ENCODE measurements around the gene VPS13C.
A peak's percentile ranks its signal among the peaks of the same experiment; 100 is the strongest.
"Not testable (repeated sequence)": the region's sequence is repeated elsewhere in the genome, so short reads cannot be mapped to it uniquely, and the experiment has no call there.

The VPS13C gene

DNA sequence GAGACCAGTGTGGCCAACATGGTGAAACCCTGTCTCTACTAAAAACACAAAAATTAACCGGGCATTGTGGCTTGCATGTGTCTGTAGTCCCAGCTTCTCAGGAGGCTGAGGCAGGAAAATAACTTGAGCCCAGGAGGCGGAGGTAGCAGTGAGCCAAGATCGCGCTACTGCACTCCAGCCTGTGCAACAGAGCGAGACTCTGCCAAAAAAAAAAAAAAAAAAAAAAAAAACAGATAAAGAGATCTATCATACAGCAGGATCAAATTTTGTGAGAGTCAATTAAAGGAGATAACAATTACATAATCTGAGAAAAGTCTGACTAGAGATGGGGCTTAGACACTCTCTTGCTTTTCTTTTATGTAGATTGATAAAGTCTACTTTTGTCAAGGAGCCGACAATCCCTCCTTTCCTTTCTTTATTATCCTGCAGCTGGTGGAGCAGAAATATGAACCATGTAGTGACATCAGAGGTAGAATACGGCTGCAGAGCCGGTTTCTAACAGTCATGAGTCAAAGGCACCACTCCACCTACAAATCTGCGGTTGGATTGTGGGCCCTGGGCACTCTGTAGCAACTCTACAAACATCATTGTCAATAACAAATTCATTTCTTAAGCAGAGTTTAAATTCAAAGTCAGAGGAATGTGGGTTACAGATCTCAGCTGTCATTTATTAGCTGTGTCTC lies 15.5 kb upstream of the VPS13C start:
- DNase-seq (ENCODE audit: low spot score) = no peak

DNA sequence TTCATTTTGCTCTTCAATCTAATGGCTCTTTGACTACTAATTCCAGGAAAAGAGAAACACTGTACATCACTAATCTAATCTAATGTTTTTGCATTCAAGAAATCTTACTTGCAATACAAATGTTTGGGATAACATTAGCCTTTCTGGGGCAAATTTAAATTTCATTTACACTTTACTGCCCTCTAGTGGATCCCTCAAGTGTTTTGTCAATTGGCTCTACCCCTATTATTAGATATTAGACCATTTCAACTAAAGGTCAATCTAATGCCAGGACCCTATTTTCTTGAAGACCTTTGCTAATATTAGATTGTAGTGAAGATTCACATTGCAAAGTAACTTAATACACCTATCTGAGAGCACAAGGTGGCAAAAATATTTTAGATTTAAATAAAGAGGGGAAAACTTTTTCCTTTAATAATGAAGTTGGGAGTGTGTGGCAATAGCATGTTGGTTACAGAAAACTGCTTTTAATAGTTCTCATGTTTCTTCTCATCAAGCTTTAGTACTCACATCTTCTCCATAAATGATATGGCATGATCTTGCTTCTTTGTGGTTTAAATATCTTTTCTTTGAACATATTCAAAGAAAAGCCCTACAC lies 11.6 kb upstream of the VPS13C start:
- peak; percentile 42 for DNase-seq (ENCODE audit: low spot score)

DNA sequence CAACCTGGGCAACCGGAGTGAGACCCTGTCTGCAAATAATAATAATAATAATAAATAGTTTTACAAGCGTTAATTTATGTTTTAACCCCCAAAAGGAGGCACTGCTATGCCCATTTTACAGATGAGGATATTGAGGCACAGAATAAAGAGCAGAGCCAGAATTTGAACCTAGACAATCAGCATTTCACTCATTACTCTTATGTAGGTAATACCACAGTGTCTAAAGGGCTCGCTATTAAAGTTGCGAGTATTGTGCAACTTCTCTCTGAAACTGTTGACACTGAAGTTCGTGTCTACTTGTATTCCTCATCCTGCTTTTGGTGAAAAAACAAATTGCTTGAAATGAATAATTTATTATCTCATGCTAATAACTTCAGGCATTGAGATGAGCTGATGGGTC lies 9.3 kb upstream of the VPS13C start:
- no peak for DNase-seq (ENCODE audit: low spot score)

DNA sequence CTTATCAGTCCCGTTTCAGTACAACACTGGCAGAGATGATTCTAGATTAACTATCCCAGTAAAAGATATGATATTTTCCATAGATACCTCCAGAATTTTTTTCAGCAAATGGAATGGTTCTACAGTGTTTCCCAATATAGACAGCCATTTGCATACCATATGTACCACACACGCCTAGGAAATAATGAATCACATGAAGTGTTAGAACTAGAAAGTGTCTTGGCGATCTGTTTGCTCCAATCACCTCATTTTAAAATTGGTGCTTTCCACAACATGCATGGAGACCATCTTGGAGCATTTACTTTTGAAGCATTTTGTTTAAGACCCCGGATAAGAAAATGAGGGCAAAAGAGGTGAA lies 8.5 kb upstream of the VPS13C start:
- DNase-seq (ENCODE audit: low spot score) = no peak

DNA sequence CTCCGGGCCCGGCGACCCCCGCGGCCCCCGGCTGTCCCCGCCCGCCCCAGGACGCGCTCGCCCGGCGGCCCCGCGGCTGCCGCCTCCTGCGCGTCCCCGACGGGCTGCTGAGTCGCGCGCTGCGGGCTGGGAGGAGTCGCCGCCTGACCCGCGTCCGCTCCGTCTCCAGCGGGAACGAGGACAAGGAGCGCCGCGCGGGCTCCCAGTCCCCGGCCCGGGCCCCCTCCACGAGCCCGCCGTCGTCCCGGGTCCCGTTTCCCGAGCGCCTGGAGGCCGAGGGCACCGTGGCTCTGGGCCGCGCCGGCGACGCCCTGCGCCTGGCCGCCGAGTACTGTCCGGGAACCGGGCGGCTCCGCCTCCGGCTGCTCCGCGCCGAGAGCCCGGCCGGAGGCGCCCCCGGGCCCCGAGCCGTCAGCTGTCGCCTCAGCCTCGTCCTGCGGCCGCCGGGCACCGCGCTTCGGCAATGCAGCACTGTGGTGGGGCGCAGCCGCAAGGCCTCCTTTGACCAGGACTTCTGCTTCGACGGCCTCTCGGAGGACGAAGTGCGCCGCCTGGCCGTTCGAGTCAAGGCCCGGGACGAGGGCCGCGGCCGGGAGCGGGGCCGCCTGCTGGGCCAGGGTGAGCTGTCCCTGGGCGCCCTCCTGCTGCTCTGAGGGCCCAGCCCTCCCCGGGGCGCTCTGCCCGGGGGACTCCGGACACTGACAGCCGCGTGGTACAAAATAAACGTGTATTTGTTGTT lies 8.0 kb upstream of the VPS13C start:
- DNase-seq (ENCODE audit: low spot score) = no peak

DNA sequence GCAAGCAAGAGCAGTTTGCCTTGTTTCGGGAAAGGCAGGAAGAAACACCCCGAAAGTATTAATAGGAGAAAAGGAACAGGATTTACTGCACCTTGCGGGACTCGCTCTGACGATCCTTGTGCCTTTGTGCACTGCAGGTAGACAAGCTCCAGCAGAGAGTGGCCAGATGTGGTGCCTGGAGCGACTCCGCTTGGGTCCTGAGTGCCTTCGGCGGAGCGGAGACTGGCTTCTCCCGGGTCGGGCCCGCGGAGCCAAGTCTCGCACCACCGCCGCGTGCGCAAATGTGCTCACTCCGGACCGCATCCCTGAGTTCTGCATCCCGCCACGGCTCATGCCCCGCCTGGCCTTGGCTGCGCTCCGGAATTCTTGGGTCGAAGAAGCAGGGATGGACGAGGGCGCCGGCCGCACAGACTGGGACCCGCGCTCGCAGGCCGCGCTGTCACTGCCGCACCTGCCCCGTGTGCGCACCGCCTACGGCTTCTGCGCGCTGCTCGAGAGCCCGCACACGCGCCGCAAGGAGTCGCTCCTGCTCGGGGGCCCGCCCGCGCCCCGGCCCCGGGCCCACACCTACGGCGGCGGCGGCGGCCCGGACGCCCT lies 7.3 kb upstream of the VPS13C start:
- DNase-seq (ENCODE audit: low spot score) = no peak

DNA sequence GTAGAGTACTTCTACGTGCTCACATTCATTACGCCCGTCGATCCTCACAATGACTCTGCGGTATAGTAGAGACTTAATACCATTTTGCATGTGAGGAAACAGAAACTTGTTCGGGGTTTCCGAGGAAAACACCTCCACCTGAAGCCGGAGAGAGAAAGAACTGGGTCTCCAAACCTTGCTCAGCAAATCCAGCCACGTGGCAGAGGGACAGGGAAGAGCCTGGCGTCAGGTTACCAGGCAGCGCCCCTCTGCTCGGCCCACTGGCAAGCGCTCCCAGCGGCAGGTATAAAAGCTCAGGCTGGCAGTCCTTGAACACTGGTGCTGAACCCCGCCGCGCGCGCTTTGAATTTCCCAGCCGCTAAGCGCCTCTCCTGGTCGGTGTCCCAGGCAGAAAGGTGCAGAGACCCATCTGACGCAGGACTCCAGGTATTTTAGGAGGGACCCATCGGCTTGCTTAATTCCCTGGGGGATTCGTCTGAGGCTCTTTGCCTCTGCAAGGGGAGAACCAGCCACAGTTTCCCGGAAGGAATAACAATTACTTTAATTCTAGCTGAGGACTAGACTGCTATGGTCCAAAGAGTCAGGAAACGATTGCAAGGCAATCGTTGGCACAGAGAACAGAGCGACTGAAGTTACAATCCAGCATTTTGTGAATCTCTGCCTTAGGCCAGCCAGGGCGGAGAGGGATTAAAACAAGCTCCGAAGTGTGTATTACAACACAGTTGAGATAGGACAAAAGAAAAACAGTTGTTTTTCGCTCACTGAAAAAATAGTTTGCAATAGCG lies 6.6 kb upstream of the VPS13C start, which contains the start of gene C2CD4A:
C2CD4A (plus strand) TSS at position 315 of the 785 bp plus-strand sequence. CDS start 637 bp downstream, outside the sequence.
- DNase-seq (ENCODE audit: low spot score) = peak; percentile 40

DNA sequence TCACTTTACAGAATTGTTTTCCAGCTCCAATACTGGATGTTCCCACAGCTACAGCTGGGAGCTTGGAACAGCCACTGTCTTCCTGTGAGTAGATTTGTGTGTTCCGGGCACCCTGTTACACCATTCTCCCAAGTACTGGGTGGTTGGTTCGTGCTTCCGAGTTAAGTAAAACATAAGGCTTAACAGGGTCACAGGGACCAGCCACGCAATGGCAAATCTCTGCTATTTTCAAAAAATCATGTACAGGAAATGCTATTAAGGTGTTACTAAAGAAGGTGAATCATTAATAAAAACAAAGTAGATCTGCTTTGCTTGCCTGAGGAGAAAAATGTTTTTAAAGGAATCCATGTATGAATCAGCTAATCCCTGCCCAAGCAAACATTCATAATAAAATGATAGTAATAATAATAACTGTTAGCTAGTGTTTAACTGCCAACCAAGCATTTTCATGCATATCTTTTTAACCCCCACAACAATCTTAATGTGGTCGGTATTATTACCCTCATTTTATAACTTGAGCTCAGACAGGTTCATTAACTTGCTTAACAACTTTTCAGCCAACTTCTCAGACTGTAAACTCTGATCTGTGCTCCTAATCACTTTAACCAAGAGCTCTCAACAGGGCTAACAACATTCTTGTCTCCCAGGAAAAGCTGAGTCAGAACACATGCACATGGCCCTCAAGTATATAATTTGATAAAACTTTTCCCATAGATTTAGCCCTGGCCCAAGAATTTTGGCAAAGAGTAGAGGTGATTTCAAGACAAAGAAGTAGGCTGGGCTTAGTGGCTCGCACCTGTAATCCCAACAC lies 3.8 kb upstream of the VPS13C start:
- DNase-seq (ENCODE audit: low spot score) = no peak

DNA sequence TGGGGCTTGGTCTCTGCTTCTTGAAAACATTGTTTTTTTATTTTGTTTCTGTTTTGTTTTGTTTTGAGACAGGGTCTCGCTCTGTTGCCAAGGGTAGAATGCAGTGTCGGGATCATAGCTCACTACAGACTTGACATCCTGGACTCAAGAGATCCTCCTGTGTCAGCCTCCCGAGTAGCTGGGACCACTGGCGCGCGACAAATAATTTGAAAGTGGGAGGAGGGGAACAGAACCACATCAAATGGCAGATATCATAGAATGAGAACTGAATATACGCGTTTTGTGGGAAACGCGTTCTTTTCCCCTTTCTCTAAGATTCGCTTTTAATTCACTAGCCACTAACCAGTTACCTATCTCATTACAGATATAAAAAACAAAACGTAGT lies 641 bp upstream of the VPS13C start:
- no peak for DNase-seq (ENCODE audit: low spot score)

DNA sequence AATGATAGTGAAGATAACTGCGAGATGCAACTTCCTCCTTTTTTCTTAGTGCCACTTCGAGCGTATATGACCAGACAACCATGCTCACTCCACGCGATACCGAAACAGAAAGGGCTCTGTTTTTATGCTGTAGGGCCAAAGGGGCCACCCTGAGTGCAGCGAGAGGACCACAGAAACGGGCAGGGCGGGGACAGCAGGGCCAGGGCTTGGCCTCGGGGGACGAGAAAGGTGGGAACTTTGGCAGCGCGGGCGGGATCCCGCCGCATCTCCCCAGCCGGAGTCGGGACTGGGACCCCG lies 483 bp downstream of the VPS13C start:
- peak; percentile 74 for DNase-seq (ENCODE audit: low spot score)

DNA sequence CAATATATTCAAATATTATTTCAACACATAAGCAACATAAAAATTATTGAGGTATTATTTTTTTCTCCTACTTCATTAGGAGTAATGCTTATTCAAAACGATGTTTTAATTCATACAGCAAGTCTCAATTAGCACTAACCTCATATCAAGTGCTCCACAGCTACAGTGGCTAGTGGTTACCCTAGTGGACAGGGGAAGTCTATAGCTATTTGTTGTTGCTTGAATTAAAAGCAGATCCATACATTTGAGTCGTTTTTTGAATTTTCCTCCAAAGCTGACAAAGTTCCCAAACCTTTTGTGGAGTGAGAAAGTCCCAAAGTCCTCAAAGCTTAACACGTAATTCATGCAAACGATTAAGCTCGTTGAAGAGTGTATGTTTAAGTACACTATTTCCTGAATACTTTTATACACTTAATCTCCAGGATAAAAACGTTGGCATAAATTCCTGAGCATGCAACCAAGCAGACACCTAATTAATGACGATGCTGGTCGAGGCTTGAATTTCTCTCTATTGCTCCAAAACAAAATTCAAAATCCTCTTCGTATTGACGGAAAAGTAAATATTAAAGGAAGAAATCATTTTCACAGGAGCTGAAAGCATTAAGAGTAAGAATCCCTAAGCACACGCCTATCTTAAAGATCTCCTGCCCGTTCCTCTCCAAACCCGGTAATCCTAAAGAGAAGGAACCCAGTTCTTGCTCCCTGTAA lies 985 bp downstream of the VPS13C start:
- DNase-seq (ENCODE audit: low spot score) = no peak

DNA sequence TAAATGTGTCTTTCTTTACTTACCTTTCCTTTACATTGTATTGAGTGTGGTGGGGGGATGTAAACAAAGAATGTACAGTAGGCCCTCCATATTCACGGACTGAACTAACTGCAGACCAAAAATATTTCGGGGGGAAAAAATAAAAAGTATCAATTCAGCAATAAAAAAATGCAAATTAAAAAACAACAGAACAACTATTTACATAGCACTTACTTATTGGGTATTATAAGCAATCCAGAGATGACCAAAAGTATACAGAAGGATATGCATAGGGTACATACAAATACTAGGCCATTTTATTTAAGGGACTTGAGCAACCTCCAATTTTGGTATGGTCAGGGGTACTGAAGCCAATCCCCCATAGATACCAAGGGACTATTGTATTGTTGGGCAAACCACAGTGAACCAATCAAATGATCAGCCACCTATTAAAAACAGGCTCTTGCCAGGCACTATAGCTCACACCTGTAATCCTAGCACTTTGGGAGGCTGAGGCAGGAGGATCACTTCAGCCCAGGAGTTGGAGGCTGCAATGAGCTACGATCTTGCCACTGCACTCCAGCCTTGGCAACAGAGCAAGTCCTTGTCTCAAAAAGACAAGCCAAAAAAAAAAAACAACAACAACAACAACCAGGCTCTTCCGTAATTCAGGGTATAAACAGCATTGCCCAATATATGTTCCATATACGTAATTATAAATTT lies 1.8 kb downstream of the VPS13C start:
- no peak for DNase-seq (ENCODE audit: low spot score)

DNA sequence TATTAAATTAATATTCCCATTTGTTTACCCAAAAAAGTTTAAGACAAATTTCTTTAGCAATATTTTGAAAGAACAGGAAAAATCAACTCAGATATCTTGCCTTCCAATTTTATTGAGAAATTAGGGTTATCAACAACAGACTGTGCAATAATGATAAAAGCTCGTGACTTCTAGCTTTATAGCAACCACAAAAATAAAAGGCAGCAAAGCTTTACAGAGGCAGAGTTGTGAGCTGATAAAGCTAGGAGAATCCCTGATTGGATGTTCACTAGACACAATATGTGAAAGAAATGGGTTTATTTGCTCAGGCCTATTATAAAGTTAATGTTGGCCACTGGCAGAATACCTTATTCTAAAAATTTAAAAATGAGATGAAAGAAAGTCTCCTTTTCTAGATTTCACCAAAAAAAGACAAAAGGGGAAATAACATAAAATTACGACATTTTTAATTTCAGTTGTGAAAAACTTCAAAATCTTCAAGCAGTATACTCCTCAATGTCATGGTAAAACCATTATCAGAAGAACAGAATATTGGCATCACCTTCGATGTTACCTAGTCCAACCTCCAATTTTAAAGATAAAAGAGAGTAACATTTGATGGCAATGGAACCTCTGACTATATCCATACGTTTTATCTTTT lies 2.8 kb downstream of the VPS13C start:
- DNase-seq (ENCODE audit: low spot score) = no peak

DNA sequence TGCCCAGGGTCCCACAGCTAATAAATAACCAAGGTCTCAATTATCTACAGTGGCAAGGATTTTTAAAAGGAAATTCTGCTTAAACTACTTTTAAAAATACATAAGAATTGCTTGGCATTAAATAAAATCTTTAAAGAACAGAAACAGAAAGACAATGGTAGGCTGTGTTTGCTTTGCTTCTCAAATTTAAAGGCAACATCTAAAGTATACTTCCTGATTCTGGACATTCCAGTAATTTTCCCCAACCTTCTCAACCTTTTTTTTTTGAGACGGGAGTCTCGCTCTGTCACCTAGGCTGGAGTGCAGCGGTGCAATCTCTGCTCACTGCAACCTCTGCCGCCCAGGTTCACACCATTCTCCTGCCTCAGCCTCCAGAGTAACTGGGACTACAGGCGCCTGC lies 5.3 kb downstream of the VPS13C start:
- no peak for DNase-seq (ENCODE audit: low spot score)

DNA sequence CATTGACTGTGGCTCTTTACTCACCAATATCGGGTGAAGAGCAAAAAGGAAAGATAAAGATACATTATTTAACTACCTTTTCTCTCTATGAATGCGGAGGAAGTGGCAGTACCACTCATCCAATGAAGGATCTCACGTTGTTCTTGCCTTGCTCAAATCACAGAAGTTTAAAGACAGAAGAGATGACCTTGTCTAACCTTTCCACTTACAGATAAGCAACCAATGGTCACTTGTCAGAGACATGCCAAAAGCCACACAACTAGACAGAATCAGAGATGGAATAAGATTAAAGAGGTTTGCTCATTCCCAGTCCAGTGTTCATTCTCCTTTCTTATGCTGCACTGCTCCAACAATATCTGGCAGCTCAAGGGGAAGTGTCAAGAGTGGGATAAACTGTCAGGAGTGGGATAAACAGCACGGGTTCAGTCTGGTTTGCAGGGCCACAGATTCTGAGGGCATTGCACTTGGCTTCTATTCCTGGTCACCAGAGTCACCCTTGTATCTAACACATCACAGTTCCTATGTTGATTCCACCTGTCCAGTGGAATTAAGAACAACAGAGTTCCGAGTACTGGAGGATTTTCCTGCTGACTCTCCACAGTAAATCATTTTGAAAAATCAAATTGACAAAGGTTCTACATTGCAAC lies 6.7 kb downstream of the VPS13C start:
- DNase-seq (ENCODE audit: low spot score) = no peak

DNA sequence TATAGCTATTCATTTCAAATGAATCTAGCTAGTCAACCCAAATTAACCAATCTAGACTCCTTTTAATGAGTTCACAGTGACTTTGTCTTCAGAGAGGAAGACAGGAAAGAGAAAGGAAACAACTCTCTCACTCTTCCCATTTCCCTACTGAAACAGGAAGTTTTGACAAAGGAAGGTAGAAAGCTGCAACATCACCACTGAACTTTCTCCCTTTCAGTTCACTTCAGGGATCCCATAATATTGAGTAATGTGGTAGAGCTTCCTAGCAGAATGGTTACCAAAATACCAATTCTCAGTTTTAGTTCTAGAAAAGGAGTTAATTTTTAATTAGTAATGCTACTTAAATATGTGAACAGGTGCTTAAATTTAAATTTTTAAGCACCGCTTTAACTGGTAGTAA lies 7.5 kb downstream of the VPS13C start:
- no peak for DNase-seq (ENCODE audit: low spot score)

DNA sequence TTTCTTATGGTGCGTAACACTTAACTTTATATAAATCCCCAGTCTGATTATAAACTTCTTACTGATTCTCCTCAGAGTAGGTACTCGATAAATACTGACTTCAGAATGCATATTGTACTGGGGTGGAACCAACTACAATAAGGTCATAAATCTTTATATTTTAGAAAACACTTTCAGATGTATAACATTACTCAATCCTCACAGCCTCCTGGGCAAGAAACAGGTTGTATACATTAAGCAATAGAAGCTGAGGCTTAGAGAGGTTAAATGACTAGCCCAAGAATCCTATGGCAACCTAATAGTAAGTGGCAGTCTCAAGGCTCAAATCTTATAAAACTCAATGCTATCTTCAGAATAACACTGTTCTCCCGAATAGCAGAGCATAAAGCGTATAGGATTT lies 9.1 kb downstream of the VPS13C start:
- no peak for DNase-seq (ENCODE audit: low spot score)

DNA sequence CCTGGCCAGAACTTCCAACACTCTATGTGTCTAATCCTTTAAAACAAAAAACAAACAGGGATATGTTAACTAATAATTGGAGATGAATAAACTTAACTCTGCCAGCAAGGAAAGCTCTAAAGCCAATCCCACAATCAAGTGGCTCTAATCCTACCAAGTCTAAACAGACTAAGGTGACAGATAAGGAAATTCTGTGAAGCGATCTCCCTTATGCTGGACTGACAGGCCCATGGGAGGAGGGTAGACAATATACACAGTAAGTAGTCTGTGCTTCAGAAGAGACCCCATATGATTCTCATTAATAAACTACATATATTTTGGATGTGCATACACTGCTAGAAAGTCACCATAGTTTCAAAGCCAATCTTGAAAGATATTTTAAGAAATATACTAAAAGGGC lies 10.1 kb downstream of the VPS13C start:
- no peak for DNase-seq (ENCODE audit: low spot score)

DNA sequence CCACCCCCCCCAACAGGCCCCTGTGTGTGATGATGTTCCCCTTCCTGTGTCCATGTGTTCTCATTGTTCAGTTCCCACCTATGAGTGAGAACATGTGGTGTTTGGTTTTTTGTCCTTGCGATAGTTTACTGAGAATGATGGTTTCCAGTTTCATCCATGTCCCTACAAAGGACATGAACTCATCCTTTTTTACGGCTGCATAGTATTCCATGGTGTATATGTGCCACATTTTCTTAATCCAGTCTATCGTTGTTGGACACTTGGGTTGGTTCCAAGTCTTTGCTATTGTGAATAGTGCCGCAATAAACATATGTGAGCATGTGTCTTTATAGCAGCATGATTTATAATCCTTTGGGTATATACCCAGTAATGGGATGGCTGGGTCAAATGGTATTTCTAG lies 12.0 kb downstream of the VPS13C start:
- not testable (repeated sequence) for DNase-seq (ENCODE audit: low spot score)
